T-helper 2 cell treated with Interferon-gamma antibody and Interleukin-4, amounts not matched to agents 100 ng/mL and 5 ng/mL, for 36 hours (primary cell): ENCODE data around the gene ADPRHL1. TPM values are rescaled to one million over a fixed set of nuclear protein-coding genes. Genes with fewer than 3 reads are reported as not detected.

Experiments
- intact Hi-C: fragments of 100-400 bp; cut with micrococcal nuclease; formaldehyde crosslinking; loops from one replicate; pipeline ENCODE4 v1.15.1; 2023
- total RNA-seq: library from RNA; stranded (reverse); gene quantifications from 2 replicates; pipeline ENCODE4 v1.2.3, GENCODE V29; 2022

ADPRHL1 gene
- total RNA-seq, 1 donor from 2014 or later: 0.98 TPM

GRCh38 chr13:113351514-113352026 lies 101.7 kb downstream of the ADPRHL1 start:
- intact Hi-C loops: no loop called here

- intact Hi-C loops: no loop called here
These were observed 102.4 kb downstream of the ADPRHL1 start for GRCh38 chr13:113350938-113351335.

- intact Hi-C loops: no loop called here
These were observed 103.0 kb downstream of the ADPRHL1 start for GRCh38 chr13:113350065-113350937.

Other genes with a start within 250 kb of the ADPRHL1 start
- 69.0 and 74.1 TPM in 2 replicates for gene PCID2, start 244.8 kb downstream of the ADPRHL1 start, total RNA-seq
- 97.6 and 99.4 TPM in 2 replicates for gene CUL4A, start 243.9 kb downstream of the ADPRHL1 start, total RNA-seq
- gene LAMP1, start 156.2 kb downstream of the ADPRHL1 start, total RNA-seq: 75.9 and 77.0 TPM in 2 replicates
- not detected in 2 replicates for gene GRTP1, start 89.4 kb downstream of the ADPRHL1 start, total RNA-seq
- 19.8 and 23.0 TPM in 2 replicates for gene DCUN1D2, start 37.2 kb upstream of the ADPRHL1 start, total RNA-seq
- gene TFDP1, start 131.3 kb upstream of the ADPRHL1 start, total RNA-seq: 171 TPM in 2 replicates
- not detected in 2 replicates for gene ATP4B, start 204.7 kb upstream of the ADPRHL1 start, total RNA-seq
- gene GRK1, start 213.7 kb upstream of the ADPRHL1 start, total RNA-seq: 0.05 TPM in 1 of 2 replicates, not detected in the other